ENCODE data around the gene FARP1.

FARP1 gene

GRCh38 chr13:98203646-98204326, 60.9 kb downstream of the FARP1 start:
- TF ChIP-seq, protein P1, sequence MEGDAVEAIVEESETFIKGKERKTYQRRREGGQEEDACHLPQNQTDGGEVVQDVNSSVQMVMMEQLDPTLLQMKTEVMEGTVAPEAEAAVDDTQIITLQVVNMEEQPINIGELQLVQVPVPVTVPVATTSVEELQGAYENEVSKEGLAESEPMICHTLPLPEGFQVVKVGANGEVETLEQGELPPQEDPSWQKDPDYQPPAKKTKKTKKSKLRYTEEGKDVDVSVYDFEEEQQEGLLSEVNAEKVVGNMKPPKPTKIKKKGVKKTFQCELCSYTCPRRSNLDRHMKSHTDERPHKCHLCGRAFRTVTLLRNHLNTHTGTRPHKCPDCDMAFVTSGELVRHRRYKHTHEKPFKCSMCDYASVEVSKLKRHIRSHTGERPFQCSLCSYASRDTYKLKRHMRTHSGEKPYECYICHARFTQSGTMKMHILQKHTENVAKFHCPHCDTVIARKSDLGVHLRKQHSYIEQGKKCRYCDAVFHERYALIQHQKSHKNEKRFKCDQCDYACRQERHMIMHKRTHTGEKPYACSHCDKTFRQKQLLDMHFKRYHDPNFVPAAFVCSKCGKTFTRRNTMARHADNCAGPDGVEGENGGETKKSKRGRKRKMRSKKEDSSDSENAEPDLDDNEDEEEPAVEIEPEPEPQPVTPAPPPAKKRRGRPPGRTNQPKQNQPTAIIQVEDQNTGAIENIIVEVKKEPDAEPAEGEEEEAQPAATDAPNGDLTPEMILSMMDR (IDR thresholded peaks at IDR 0.05; ENCODE audit: low read depth, low read length, poor library complexity, severe bottlenecking), result no peak
- TF ChIP-seq EZH2phosphoT487 (IDR thresholded peaks at IDR 0.05; ENCODE audit: borderline replicate concordance, low read length), result no peak
- Histone ChIP-seq H3K4me3 (ENCODE audit: low read length) (no peak overlapping the region), H3K27me3 (ENCODE audit: control insufficient read depth, low read length) (no peaks in the 10 kb centered on the region; the same call in 1 of the 2 replicates), H3K4me2 (ENCODE audit: low read length) (no peak overlapping the region), H4K20me1 (ENCODE audit: control insufficient read depth, insufficient read depth, low read depth, low read length) (no peaks in the 10 kb centered on the region), H3K36me3 (ENCODE audit: control insufficient read depth, low read length) (no peaks in the 10 kb centered on the region), H3K9me2 (replicated peaks; ENCODE audit: control insufficient read depth, low read length) (no peaks in the 10 kb centered on the region), H3K4me1 (ENCODE audit: control insufficient read depth, low read length) (no peaks in the 10 kb centered on the region), H3K27ac (ENCODE audit: low read depth, low read length) (no peak overlapping the region), H3K9me3 (ENCODE audit: control insufficient read depth, insufficient read depth, low read length) (no peaks in the 10 kb centered on the region), H3K79me2 (ENCODE audit: control insufficient read depth, low read length) (no peaks in the 10 kb centered on the region), H3F3A (ENCODE audit: control insufficient read depth, insufficient read depth) (no peaks in the 10 kb centered on the region)

- no peaks in the 10 kb centered on the region for H3K36me3 ChIP-seq (ENCODE audit: control insufficient read depth, low read length)
- no peaks in the 10 kb centered on the region for H3K9me3 ChIP-seq (ENCODE audit: control insufficient read depth, insufficient read depth, low read length)
- no peak overlapping the region for H3K27ac ChIP-seq (ENCODE audit: low read depth, low read length)
- no peaks in the 10 kb centered on the region for H3F3A ChIP-seq (ENCODE audit: control insufficient read depth, insufficient read depth)
- H3K79me2 ChIP-seq (ENCODE audit: control insufficient read depth, low read length), result no peaks in the 10 kb centered on the region
- no peak overlapping the region for H3K4me3 ChIP-seq (ENCODE audit: low read length)
- no peak for TF ChIP-seq EZH2phosphoT487 (IDR thresholded peaks at IDR 0.05; ENCODE audit: borderline replicate concordance, low read length)
- TF ChIP-seq, protein P1 (IDR thresholded peaks at IDR 0.05; ENCODE audit: low read depth, low read length, poor library complexity, severe bottlenecking), result no peak
- H3K9me2 ChIP-seq (replicated peaks; ENCODE audit: control insufficient read depth, low read length), result no peaks in the 10 kb centered on the region
- no peaks in the 10 kb centered on the region for H3K4me1 ChIP-seq (ENCODE audit: control insufficient read depth, low read length)
- no peaks in the 10 kb centered on the region for H4K20me1 ChIP-seq (ENCODE audit: control insufficient read depth, insufficient read depth, low read depth, low read length)
- no peaks in the 10 kb centered on the region; the same call in 1 of the 2 replicates for H3K27me3 ChIP-seq (ENCODE audit: control insufficient read depth, low read length)
- no peak overlapping the region for H3K4me2 ChIP-seq (ENCODE audit: low read length)
Observed at GRCh38 chr13:98204546-98204945, 61.7 kb downstream of the FARP1 start.

GRCh38 chr13:98206946-98207345, 64.1 kb downstream of the FARP1 start:
- TF ChIP-seq, protein P1 (IDR thresholded peaks at IDR 0.05; ENCODE audit: low read depth, low read length, poor library complexity, severe bottlenecking), result no peak
- TF ChIP-seq EZH2phosphoT487 (IDR thresholded peaks at IDR 0.05; ENCODE audit: borderline replicate concordance, low read length), result no peak
- no peaks in the 10 kb centered on the region for H3K9me3 ChIP-seq (ENCODE audit: control insufficient read depth, insufficient read depth, low read length)
- no peak overlapping the region for H3K4me3 ChIP-seq (ENCODE audit: low read length)
- no peaks in the 10 kb centered on the region for H4K20me1 ChIP-seq (ENCODE audit: control insufficient read depth, insufficient read depth, low read depth, low read length)
- no peaks in the 10 kb centered on the region for H3F3A ChIP-seq (ENCODE audit: control insufficient read depth, insufficient read depth)
- no peaks in the 10 kb centered on the region for H3K4me1 ChIP-seq (ENCODE audit: control insufficient read depth, low read length)
- H3K27ac ChIP-seq (ENCODE audit: low read depth, low read length), result no peak overlapping the region
- no peaks in the 10 kb centered on the region for H3K36me3 ChIP-seq (ENCODE audit: control insufficient read depth, low read length)
- no peaks in the 10 kb centered on the region for H3K27me3 ChIP-seq (ENCODE audit: control insufficient read depth, low read length)
- no peak overlapping the region for H3K4me2 ChIP-seq (ENCODE audit: low read length)
- no peaks in the 10 kb centered on the region for H3K79me2 ChIP-seq (ENCODE audit: control insufficient read depth, low read length)
- no peaks in the 10 kb centered on the region for H3K9me2 ChIP-seq (replicated peaks; ENCODE audit: control insufficient read depth, low read length)

Data from DOHH2 (cell line).